ENCODE measurements around the gene GNB3. TPM values are rescaled to one million over a fixed set of nuclear protein-coding genes. Genes with fewer than 3 reads are reported as not detected.

GNB3 gene
- total RNA-seq, 1 donor from 2014 or later, result 22.2 TPM

DNA sequence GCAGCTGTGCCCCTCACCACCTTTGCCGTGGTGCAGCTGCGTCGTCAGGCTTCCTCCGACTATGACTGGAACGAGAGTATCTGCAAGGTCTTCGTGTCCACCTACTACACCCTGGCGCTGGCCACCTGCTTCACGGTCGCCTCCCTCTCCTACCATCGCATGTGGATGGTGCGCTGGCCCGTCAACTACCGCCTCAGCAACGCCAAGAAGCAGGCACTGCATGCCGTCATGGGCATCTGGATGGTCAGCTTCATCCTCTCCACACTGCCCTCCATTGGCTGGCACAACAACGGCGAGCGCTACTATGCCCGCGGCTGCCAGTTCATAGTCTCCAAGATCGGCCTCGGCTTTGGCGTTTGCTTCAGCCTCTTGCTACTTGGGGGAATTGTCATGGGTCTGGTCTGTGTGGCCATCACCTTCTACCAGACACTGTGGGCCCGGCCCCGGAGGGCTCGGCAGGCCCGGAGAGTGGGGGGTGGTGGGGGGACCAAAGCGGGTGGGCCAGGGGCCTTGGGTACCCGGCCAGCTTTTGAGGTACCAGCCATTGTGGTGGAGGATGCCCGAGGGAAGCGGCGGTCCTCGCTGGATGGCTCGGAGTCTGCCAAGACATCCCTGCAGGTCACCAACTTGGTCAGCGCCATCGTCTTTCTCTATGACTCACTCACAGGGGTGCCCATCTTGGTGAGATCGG, 16.5 kb upstream of the GNB3 start:
- TF ChIP-seq, protein P1, sequence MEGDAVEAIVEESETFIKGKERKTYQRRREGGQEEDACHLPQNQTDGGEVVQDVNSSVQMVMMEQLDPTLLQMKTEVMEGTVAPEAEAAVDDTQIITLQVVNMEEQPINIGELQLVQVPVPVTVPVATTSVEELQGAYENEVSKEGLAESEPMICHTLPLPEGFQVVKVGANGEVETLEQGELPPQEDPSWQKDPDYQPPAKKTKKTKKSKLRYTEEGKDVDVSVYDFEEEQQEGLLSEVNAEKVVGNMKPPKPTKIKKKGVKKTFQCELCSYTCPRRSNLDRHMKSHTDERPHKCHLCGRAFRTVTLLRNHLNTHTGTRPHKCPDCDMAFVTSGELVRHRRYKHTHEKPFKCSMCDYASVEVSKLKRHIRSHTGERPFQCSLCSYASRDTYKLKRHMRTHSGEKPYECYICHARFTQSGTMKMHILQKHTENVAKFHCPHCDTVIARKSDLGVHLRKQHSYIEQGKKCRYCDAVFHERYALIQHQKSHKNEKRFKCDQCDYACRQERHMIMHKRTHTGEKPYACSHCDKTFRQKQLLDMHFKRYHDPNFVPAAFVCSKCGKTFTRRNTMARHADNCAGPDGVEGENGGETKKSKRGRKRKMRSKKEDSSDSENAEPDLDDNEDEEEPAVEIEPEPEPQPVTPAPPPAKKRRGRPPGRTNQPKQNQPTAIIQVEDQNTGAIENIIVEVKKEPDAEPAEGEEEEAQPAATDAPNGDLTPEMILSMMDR (conservative IDR thresholded peaks at IDR 0.05), result no peak
- peaks cover 5% of the 10 kb centered on the region for H3K36me3 Mint-ChIP-seq (ENCODE audit: low read depth)
- peaks cover 69% of the 10 kb centered on the region for H3K4me1 Mint-ChIP-seq
- H3K27me3 Mint-ChIP-seq (ENCODE audit: low read depth), result peaks cover 9% of the 10 kb centered on the region
- H3K9me3 Mint-ChIP-seq, result no peaks in the 10 kb centered on the region
- peak overlapping the region; percentile 79 for H3K4me3 Mint-ChIP-seq
- DNase-seq (ENCODE audit: low read depth, low spot score), result no peak
- H3K27ac Mint-ChIP-seq (ENCODE audit: unreplicated experiment), result no peak overlapping the region

DNA sequence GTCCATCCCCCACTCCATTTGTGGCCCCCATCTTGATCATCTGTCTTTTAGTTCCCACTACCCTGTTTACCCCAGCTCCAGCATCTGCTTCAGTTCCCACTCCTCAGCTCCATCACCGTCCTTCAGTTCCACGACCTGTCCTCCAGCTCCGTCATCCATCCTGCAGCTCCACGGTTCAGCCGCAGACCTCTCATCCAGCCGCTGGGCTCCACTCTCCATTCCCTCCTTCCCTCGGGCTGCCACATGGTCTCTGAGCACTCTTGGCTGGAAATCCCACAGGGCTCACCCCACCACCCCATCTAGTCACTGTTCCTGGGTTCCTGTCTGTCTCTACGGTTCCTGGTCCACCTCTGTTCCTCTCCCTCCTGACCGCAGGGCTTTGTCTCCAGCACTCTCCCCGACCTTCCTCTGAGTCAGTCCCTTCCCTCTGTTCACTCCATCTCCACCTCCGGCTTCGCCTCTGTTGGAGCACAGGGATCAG, 15.8 kb upstream of the GNB3 start:
- H3K36me3 Mint-ChIP-seq (ENCODE audit: low read depth), result peaks cover 5% of the 10 kb centered on the region
- H3K4me3 Mint-ChIP-seq, result peak overlapping the region; percentile 77
- H3K27me3 Mint-ChIP-seq (ENCODE audit: low read depth), result peaks cover 9% of the 10 kb centered on the region
- no peak overlapping the region for H3K27ac Mint-ChIP-seq (ENCODE audit: unreplicated experiment)
- H3K9me3 Mint-ChIP-seq, result no peaks in the 10 kb centered on the region
- H3K4me1 Mint-ChIP-seq, result peaks cover 69% of the 10 kb centered on the region
- TF ChIP-seq, protein P1 (conservative IDR thresholded peaks at IDR 0.05), result no peak
- DNase-seq (ENCODE audit: low read depth, low spot score), result no peak

DNA sequence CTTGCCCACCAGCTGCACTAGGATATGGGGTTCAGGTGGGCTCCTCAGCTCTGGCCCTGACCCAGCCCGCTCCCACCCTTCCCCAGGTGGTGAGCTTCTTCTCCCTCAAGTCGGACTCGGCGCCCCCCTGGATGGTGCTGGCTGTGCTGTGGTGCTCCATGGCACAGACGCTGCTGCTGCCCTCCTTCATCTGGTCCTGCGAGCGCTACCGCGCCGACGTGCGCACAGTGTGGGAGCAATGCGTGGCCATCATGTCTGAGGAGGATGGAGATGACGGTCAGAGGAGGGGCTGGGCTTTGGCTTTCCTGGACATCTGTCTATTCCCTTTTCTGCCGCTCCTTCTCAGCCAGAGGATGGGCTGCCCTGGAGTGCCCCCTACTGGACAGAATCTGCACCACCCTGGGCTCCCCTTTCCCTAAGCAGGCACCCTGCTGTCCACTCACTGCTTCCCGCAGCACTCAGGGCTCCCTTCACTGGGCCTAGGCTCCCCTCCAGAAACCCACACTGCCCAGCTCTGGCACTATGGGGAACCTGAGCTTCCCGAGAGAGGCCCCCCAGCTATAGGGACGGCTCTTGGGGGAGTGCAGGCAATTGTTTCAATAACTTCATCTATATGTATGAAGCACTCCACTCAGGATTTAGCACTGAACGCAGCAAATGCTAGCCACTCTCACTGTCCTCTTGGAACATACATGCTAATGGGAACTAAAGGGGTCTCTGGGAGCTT, 15.2 kb upstream of the GNB3 start:
- Mint-ChIP-seq H3K27ac (ENCODE audit: unreplicated experiment) (no peak overlapping the region), H3K4me1 (peaks cover 65% of the 10 kb centered on the region), H3K9me3 (no peaks in the 10 kb centered on the region), H3K4me3 (peak overlapping the region; percentile 77), H3K27me3 (ENCODE audit: low read depth) (peaks cover 9% of the 10 kb centered on the region), H3K36me3 (ENCODE audit: low read depth) (peaks cover 5% of the 10 kb centered on the region)
- peak; percentile 96 for DNase-seq (ENCODE audit: low read depth, low spot score)
- TF ChIP-seq, protein P1 (conservative IDR thresholded peaks at IDR 0.05), result peak; percentile 99

DNA sequence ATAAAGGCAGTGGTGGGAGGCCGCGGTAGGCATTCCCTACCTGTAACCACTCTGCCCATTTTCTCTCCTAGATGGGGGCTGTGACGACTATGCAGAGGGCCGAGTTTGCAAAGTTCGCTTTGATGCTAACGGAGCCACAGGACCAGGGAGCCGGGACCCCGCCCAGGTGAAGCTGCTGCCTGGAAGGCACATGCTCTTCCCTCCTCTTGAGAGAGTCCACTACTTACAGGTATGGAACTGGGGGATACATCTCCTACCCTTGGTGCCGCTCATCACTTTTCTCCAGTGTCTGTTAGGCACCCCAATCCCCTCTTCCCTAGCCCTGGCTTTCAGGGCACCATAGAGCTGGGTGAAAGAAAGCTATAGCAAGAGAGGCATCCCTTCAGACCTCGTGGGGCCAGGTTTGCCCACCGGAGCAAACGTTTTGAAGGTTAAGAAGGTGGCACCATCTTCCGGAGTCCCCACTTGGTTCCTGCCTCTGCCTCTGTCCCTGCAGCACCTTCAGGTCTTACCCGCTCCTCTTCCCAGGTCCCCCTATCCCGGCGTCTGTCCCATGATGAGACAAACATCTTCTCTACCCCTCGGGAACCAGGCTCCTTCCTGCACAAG, 14.5 kb upstream of the GNB3 start:
- Mint-ChIP-seq H3K27ac (ENCODE audit: unreplicated experiment) (no peak overlapping the region), H3K4me1 (peaks cover 63% of the 10 kb centered on the region), H3K36me3 (ENCODE audit: low read depth) (peaks cover 7% of the 10 kb centered on the region), H3K4me3 (peak overlapping the region; percentile 77), H3K9me3 (no peaks in the 10 kb centered on the region), H3K27me3 (ENCODE audit: low read depth) (peaks cover 9% of the 10 kb centered on the region)
- TF ChIP-seq, protein P1 (conservative IDR thresholded peaks at IDR 0.05), result no peak
- no peak for DNase-seq (ENCODE audit: low read depth, low spot score)

DNA sequence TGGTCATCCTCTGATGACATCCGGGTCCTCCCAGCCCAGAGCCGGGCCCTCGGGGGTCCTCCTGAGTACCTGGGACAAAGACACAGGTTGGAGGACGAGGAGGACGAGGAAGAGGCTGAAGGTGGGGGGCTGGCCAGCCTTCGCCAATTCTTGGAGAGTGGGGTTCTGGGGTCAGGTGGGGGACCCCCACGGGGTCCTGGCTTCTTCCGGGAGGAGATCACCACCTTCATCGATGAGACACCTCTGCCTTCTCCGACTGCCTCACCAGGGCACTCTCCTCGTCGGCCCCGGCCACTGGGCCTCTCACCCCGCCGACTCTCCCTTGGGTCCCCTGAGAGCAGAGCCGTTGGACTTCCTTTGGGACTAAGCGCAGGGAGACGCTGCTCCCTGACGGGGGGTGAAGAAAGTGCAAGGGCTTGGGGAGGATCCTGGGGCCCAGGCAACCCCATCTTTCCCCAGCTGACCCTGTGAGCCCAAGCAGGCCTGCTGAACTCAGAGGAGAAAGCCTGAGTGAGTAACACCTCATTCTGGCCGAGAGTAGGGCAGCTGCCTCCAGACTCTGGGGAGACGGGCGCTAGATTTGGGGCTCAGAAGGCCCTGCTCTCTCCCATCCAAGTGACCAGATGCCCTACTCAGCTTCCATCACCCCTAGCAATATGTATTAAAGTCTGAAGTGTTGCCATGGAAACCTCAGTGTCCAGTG, 13.8 kb upstream of the GNB3 start:
- TF ChIP-seq, protein P1 (conservative IDR thresholded peaks at IDR 0.05), result no peak
- peaks cover 60% of the 10 kb centered on the region for H3K4me1 Mint-ChIP-seq
- H3K27ac Mint-ChIP-seq (ENCODE audit: unreplicated experiment), result peak overlapping the region; percentile 85
- H3K27me3 Mint-ChIP-seq (ENCODE audit: low read depth), result peaks cover 9% of the 10 kb centered on the region
- peaks cover 7% of the 10 kb centered on the region for H3K36me3 Mint-ChIP-seq (ENCODE audit: low read depth)
- H3K4me3 Mint-ChIP-seq, result peak overlapping the region; percentile 93
- no peaks in the 10 kb centered on the region for H3K9me3 Mint-ChIP-seq
- DNase-seq (ENCODE audit: low read depth, low spot score), result no peak
